HEK293 (cell line): ENCODE measurements around the gene ZNF273.

Experiments
- CTCF ChIA-PET: fragments of 350-600 bp; formaldehyde crosslinking; extraction: SDS; loops from one replicate; lab custom pipeline; 2021; ENCODE audit warnings: antibody characterized with exemption; lab: Yijun Ruan, JAX
- POLR2A ChIA-PET: fragments of 300-600 bp; formaldehyde crosslinking; extraction: SDS; loops from one replicate; lab custom pipeline; 2020; ENCODE audit warnings: antibody characterized with exemption, inconsistent platforms; lab: Yijun Ruan, JAX
- H3K27ac ChIP-seq: fragments of 200-500 bp; sonication (Bioruptor generic); 2 replicates; pipeline ENCODE4 v1.5.1; 2014; ENCODE audit warnings: low read depth, low read length, control low read depth, inconsistent platforms; ENCODE audit errors: extremely low read depth
- H3K36me3 ChIP-seq, 2 experiments: fragments of 200-500 bp in 1 of 2; sonication (Bioruptor generic) in 1 of 2; 1 replicate in 1 of 2; 2 replicates in 1 of 2; pipeline ENCODE4 v1.5.1; 2014 to 2017; ENCODE audit warnings: inconsistent platforms in 2 of 2, low read length in 2 of 2; ENCODE audit not compliant: control insufficient read depth in 2 of 2, insufficient read depth in 1 of 2
- H3K4me1 ChIP-seq: fragments of 200-500 bp; sonication (Bioruptor generic); 2 replicates; pipeline ENCODE4 v1.5.1; 2014; ENCODE audit warnings: mild to moderate bottlenecking, low read length, inconsistent platforms; ENCODE audit not compliant: control insufficient read depth, insufficient read depth
- H3K4me3 ChIP-seq: 2 replicates; pipeline ENCODE4 v1.5.1; 2011; ENCODE audit warnings: low read depth, mild to moderate bottlenecking, control low read depth, low read length, moderate library complexity
- H3K9me3 ChIP-seq: fragments of 200-500 bp; sonication (Bioruptor generic); 2 replicates; pipeline ENCODE4 v1.5.1; 2014; ENCODE audit warnings: low read depth, low read length, inconsistent platforms; ENCODE audit not compliant: control insufficient read depth, insufficient read depth
- EGR2 ChIP-seq: fragments of 450-650 bp; formaldehyde crosslinking; IDR thresholded peaks from 2 replicates; pipeline ENCODE4 v1.5.1; 2016; ENCODE audit warnings: low read depth, missing biosample characterization, missing genetic modification characterization
- MZF1 ChIP-seq: fragments of 450-650 bp; formaldehyde crosslinking; IDR thresholded peaks from 2 replicates; pipeline ENCODE4 v1.5.1; 2017; ENCODE audit warnings: missing biosample characterization, missing genetic modification characterization, borderline replicate concordance
- ZBTB48 ChIP-seq: fragments of 450-650 bp; formaldehyde crosslinking; IDR thresholded peaks from 2 replicates; pipeline ENCODE4 v1.5.1; 2016; ENCODE audit warnings: missing biosample characterization, missing genetic modification characterization
- ZFHX2 ChIP-seq: fragments of 450-650 bp; formaldehyde crosslinking; conservative IDR thresholded peaks from 2 replicates; pipeline ENCODE4 v1.5.1; 2016; ENCODE audit warnings: missing biosample characterization, missing genetic modification characterization
- ZNF169 ChIP-seq: fragments of 450-650 bp; formaldehyde crosslinking; IDR thresholded peaks from 2 replicates; pipeline ENCODE4 v1.5.1; 2016; ENCODE audit warnings: missing biosample characterization, missing genetic modification characterization
- ZNF175 ChIP-seq: fragments of 450-650 bp; formaldehyde crosslinking; IDR thresholded peaks from 2 replicates; pipeline ENCODE4 v1.5.1; 2016; ENCODE audit warnings: missing biosample characterization, missing genetic modification characterization
- ZNF510 ChIP-seq: fragments of 450-650 bp; formaldehyde crosslinking; IDR thresholded peaks from 2 replicates; pipeline ENCODE4 v1.5.1; 2018; ENCODE audit warnings: mild to moderate bottlenecking, missing genetic modification characterization, missing biosample characterization; ENCODE audit not compliant: insufficient replicate concordance
- TF ChIP-seq, protein P1 (sequence below): fragments of 450-650 bp; formaldehyde crosslinking; IDR thresholded peaks from 2 replicates; pipeline ENCODE4 v1.5.1; 2016; ENCODE audit warnings: missing biosample characterization, missing genetic modification characterization, low read depth
- TF ChIP-seq, protein P2 (sequence below): fragments of 450-650 bp; formaldehyde crosslinking; IDR thresholded peaks from 2 replicates; pipeline ENCODE4 v1.5.1; 2017; ENCODE audit warnings: missing biosample characterization, mild to moderate bottlenecking, missing genetic modification characterization, moderate library complexity
- TF ChIP-seq, protein P3 (sequence below): fragments of 450-650 bp; formaldehyde crosslinking; IDR thresholded peaks from 2 replicates; pipeline ENCODE4 v1.5.1; 2016; ENCODE audit warnings: missing biosample characterization, missing genetic modification characterization

The ZNF273 gene

DNA sequence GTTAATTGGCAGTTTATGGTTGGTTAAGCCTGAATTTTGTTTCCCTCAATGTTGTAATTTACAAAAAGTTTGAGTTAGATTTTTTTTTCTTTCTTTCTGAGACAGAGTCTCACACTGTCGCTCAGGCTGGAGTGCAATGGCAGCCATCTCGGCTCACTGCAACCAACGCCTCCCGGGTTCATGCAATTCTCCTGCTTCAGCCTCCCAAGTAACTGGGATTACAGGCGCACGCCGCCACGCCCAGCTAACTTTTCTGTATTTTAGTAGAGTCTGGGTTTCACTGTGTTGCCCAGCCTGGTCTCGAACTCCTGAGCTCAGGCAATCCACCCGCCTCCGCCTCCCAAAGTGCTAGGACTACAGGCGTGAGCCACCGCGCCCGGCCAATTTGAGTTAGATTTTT is 935 bp downstream of the ZNF273 start (continued):
- TF ChIP-seq, protein P1, sequence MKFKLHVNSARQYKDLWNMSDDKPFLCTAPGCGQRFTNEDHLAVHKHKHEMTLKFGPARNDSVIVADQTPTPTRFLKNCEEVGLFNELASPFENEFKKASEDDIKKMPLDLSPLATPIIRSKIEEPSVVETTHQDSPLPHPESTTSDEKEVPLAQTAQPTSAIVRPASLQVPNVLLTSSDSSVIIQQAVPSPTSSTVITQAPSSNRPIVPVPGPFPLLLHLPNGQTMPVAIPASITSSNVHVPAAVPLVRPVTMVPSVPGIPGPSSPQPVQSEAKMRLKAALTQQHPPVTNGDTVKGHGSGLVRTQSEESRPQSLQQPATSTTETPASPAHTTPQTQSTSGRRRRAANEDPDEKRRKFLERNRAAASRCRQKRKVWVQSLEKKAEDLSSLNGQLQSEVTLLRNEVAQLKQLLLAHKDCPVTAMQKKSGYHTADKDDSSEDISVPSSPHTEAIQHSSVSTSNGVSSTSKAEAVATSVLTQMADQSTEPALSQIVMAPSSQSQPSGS (tag by site-specific recombination) = no peak
- no peak for TF ChIP-seq ZNF169 (tag by site-specific recombination)
- TF ChIP-seq ZNF175 = no peak

DNA sequence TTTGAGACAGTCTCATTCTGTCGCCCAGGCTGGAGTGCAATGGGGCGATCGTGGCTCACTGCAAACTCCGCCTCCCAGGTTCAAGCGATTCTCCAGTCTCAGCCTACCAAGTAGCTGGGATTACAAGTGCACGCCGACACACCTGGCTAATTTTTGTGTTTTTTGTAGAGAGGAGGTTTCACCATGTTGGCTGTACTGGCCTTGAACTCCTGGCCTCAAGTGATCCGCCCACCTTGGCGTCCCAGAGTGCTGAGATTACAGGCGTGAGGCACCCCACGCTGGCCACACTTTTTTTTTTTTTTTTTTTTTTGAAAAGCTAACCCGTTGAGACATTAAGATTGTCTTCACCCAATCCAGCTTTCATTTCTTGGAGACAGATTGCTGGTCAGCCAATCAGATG is 2.1 kb downstream of the ZNF273 start:
- H3K27ac ChIP-seq = no peak overlapping the region
- no peaks in the 10 kb centered on the region for H3K9me3 ChIP-seq
- ChIA-PET CTCF (no interaction called here), POLR2A (interaction anchor here (0.6 kb wide), 3 partner anchors 57 to 591 kb away, joined by 3 to 7 read pairs (median 4); partner anchors contain the start of gene ZNF736)
- TF ChIP-seq, protein P2, sequence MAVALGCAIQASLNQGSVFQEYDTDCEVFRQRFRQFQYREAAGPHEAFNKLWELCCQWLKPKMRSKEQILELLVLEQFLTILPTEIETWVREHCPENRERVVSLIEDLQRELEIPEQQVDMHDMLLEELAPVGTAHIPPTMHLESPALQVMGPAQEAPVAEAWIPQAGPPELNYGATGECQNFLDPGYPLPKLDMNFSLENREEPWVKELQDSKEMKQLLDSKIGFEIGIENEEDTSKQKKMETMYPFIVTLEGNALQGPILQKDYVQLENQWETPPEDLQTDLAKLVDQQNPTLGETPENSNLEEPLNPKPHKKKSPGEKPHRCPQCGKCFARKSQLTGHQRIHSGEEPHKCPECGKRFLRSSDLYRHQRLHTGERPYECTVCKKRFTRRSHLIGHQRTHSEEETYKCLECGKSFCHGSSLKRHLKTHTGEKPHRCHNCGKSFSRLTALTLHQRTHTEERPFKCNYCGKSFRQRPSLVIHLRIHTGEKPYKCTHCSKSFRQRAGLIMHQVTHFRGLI (tag by site-specific recombination) = no peak
- TF ChIP-seq EGR2 (tag by site-specific recombination) = peak; percentile 39; the same call in 1 of the 2 replicates
- no peak overlapping the region for H3K4me3 ChIP-seq
- H3K36me3 ChIP-seq = no peaks in the 10 kb centered on the region; a peak in 1 of 3 replicates
- peaks cover 9% of the 10 kb centered on the region for H3K4me1 ChIP-seq

DNA sequence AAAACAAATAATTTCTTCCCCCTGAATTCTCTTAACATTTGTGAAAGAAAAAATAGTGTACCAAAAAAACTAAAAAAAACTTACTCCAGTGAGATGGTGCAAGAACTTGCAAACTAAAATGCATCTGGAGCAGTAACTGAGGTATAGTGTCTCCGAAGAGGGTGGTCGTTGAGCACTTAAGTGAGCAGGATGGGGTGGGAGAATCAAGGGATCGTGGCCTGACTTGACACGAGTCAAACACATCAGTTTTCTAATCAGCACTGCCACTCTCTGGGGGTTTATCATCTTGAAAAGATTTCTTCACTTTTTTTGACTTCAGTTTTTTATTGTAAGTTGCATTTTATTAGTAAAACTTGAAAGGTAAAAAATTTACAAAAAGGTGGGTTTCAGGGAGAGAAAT is 2.5 kb downstream of the ZNF273 start:
- CTCF ChIA-PET = no interaction called here
- Histone ChIP-seq H3K4me1 (peaks cover 9% of the 10 kb centered on the region), H3K36me3 (no peaks in the 10 kb centered on the region; a peak in 1 of 3 replicates), H3K4me3 (no peak overlapping the region)
- POLR2A ChIA-PET = interaction anchor here (0.6 kb wide), 2 partner anchors 57 to 101 kb away, joined by 3 to 7 read pairs; no protein-coding TSS in a partner anchor
- peak; percentile 69 for TF ChIP-seq ZBTB48 (tag by site-specific recombination)
- TF ChIP-seq MZF1 (tag by site-specific recombination) = no peak
- TF ChIP-seq, all 188 proteins: peak for 1
- no peak overlapping the region for H3K27ac ChIP-seq
- H3K9me3 ChIP-seq = no peaks in the 10 kb centered on the region

DNA sequence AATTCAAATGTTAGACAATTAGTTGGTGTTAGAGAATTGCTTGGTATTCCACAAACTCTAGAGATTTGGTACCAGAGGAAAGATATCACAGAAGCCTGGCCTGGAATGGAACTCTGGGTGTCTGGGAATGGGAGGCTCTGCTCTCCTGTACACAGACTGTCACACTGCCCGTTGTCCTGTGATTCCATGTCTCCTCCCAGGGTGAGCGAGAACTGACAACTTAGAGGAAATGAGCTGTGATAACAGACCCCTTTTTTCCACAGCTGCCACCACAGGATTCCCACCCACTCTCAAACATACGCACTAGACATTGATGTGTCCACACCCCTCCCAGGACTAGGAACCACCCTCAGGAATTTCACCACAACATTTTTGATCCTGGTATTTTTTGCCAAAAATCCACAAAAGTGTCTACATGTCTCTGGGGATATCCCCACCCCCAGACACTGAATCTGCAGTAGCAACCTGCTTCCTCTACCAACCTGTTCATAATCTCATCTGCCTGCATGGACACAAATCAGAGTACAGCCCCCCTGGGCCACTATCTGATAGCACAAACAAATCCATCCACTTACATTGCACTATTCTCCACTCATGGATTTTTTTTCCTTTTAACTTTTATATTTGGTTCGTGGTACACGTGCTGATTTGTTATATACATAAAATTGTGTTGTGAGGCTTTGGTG is 4.7 kb downstream of the ZNF273 start:
- no peaks in the 10 kb centered on the region; a peak in 1 of 3 replicates for H3K36me3 ChIP-seq
- peaks cover 9% of the 10 kb centered on the region for H3K4me1 ChIP-seq
- 0 out of 2 replicates have a peak overlapping the region, but pooled peaks have one; percentile 16 for H3K27ac ChIP-seq
- no peaks in the 10 kb centered on the region for H3K9me3 ChIP-seq
- POLR2A ChIA-PET = no interaction called here
- TF ChIP-seq ZNF510 (no peak), EGR2 (tag by site-specific recombination) (peak; percentile 13; the same call in 1 of the 2 replicates), ZFHX2 (tag by site-specific recombination) (0 out of 2 replicates have a peak, but pooled peaks have one; percentile 8)
- TF ChIP-seq, protein P3, sequence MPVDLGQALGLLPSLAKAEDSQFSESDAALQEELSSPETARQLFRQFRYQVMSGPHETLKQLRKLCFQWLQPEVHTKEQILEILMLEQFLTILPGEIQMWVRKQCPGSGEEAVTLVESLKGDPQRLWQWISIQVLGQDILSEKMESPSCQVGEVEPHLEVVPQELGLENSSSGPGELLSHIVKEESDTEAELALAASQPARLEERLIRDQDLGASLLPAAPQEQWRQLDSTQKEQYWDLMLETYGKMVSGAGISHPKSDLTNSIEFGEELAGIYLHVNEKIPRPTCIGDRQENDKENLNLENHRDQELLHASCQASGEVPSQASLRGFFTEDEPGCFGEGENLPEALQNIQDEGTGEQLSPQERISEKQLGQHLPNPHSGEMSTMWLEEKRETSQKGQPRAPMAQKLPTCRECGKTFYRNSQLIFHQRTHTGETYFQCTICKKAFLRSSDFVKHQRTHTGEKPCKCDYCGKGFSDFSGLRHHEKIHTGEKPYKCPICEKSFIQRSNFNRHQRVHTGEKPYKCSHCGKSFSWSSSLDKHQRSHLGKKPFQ (tag by site-specific recombination) = 0 out of 2 replicates have a peak, but pooled peaks have one; percentile 27
- CTCF ChIA-PET = interaction anchor here (0.6 kb wide), 1 partner anchor 248 kb away, joined by 3 read pairs; no protein-coding TSS in a partner anchor
- no peak overlapping the region for H3K4me3 ChIP-seq
